Motor neuron (in vitro differentiated cells): Measurements from ENCODE around the gene C1R. TPM values are rescaled to one million over a fixed set of nuclear protein-coding genes. Genes with fewer than 3 reads are reported as not detected.

Experiments used
- ATAC-seq, 8 experiments: fragments of 200-7000 bp; cut with Tn5 transposase; replicated peaks in 6 of 8; 2 replicates each; pipeline ENCODE4 v1.8.0; 2021; ENCODE audit warnings: mild to moderate bottlenecking in 8 of 8, moderate library complexity in 8 of 8
- H3K27ac ChIP-seq, 2 donors: fragments of 250-450 bp; sonication (Bioruptor Pico); 2 replicates each; pipeline ENCODE4 v1.9.0; 2021; ENCODE audit warnings: antibody characterized with exemption in 2 of 2, mild to moderate bottlenecking in 2 of 2, moderate library complexity in 1 of 2
- H3K4me1 ChIP-seq, 2 donors: fragments of 250-450 bp; sonication (Bioruptor Pico); replicated peaks in 1 of 2; 2 replicates each; pipeline ENCODE4 v1.6.1; 2021; ENCODE audit warnings: antibody characterized with exemption in 2 of 2, mild to moderate bottlenecking in 2 of 2, moderate library complexity in 1 of 2
- H3K4me3 ChIP-seq, 5 donors: fragments of 250-450 bp; sonication (Bioruptor Pico); 2 replicates each; pipeline ENCODE4 v1.9.0; 2021; ENCODE audit warnings: antibody characterized with exemption in 5 of 5, mild to moderate bottlenecking in 5 of 5, moderate library complexity in 4 of 5
- WGBS, 10 experiments: fragments of 450-650 bp; shearing (Covaris generic); methylation state at CpG; one replicate each; pipeline ENCODE4 v1.0.0; 2022; 5-methylcytosine and 5-hydroxymethylcytosine counted together
- in situ Hi-C, 9 experiments: fragments of 400-800 bp; cut with MboI; loops; one replicate each; pipeline ENCODE4 v1.15.0; 2021; ENCODE audit warnings: low sequenced_read_pairs in 9 of 9, low pct_unique_long_range_greater_than_20kb in 2 of 9; ENCODE audit not compliant: unreplicated experiment in 9 of 9
- total RNA-seq, 8 experiments: library from RNA; unstranded; fragments of 300-600 nt; gene quantifications; 2 replicates each; pipeline versions ENCODE4 v1.2.3 to v1.2.4, GENCODE V29; 2022

Gene C1R
- total RNA-seq, 8 experiments from 2014 or later, result 0.79 to 747 (median 6.4) TPM

GRCh38 chr12:7035463-7035862, 56.8 kb downstream of the C1R start:
- Histone ChIP-seq H3K27ac (no peak overlapping the region), H3K4me3 (no peak overlapping the region), H3K4me1 (no peaks in the 10 kb centered on the region)
- no peak for ATAC-seq
- 19 to 65% (median 45%) methylated on average over 1 to 2 of the region's 2 CpGs for WGBS, 10 experiments
- in situ Hi-C loops, result no loop called here

GRCh38 chr12:7034464-7034863, 57.8 kb downstream of the C1R start:
- Histone ChIP-seq H3K27ac (no peak overlapping the region), H3K4me1 (no peaks in the 10 kb centered on the region), H3K4me3 (no peak overlapping the region)
- ATAC-seq, result no peak
- WGBS, 10 experiments, result 14 to 100% (median 83%) methylated on average over 1 of the region's 1 CpG; no CpG with 5 or more reads in 3 of the 10 experiments
- in situ Hi-C loops, result no loop called here

GRCh38 chr12:7032990-7033389, 59.3 kb downstream of the C1R start:
- no peak for ATAC-seq
- H3K4me3 ChIP-seq, result no peak overlapping the region
- in situ Hi-C loops, result no loop called here
- WGBS, 10 experiments, result 57 to 67% methylated on average over 1 of the region's 2 CpGs; no CpG with 5 or more reads in 8 of the 10 experiments
- no peak overlapping the region for H3K27ac ChIP-seq
- H3K4me1 ChIP-seq, result no peaks in the 10 kb centered on the region

- Histone ChIP-seq H3K4me3 (no peak overlapping the region), H3K27ac (no peak overlapping the region), H3K4me1 (no peaks in the 10 kb centered on the region)
- WGBS, 10 experiments, result 50 to 100% (median 76%) methylated on average over 1 to 2 of the region's 6 CpGs; no CpG with 5 or more reads in 5 of the 10 experiments
- in situ Hi-C loops, result no loop called here
- no peak for ATAC-seq
Observed at GRCh38 chr12:7031306-7031705, 60.9 kb downstream of the C1R start.

Other genes with a start within 250 kb of the C1R start
- gene CDCA3, start 241.2 kb downstream of the C1R start, total RNA-seq, result 10 to 100 TPM in 3 of 8 experiments, 1 to 10 TPM in 5; 3.0 to 36.3 (median 6.2) TPM
- 100 to 1,000 TPM in 1 of 8 experiments, 10 to 100 TPM in 7; 52.3 to 122 (median 75.2) TPM for gene USP5, start 240.3 kb downstream of the C1R start, total RNA-seq
- 100 to 1,000 TPM; 544 to 781 (median 685) TPM for gene TPI1, start 224.9 kb downstream of the C1R start, total RNA-seq
- gene SPSB2, start 219.1 kb downstream of the C1R start, total RNA-seq, result 10 to 100 TPM in 3 of 8 experiments, 1 to 10 TPM in 5; 6.3 to 13.6 (median 8.3) TPM
- 10 to 100 TPM in 3 of 8 experiments, 1 to 10 TPM in 5; 4.1 to 51.0 (median 7.1) TPM for gene LRRC23, start 187.6 kb downstream of the C1R start, total RNA-seq
- 100 to 1,000 TPM in 5 of 8 experiments, 1 to 10 TPM in 3; 2.6 to 399 (median 169) TPM for gene ENO2, start 177.9 kb downstream of the C1R start, total RNA-seq
- 10 to 100 TPM in 6 of 8 experiments, 1 to 10 TPM in 2; 4.3 to 51.5 (median 15.8) TPM for gene ATN1, start 164.5 kb downstream of the C1R start, total RNA-seq
- not detected for gene RNU7-1, start 148.6 kb downstream of the C1R start, total RNA-seq
- 100 to 1,000 TPM; 150 to 828 (median 513) TPM for gene C12orf57, start 148.4 kb downstream of the C1R start, total RNA-seq
- gene PTPN6, start 141.1 kb downstream of the C1R start, total RNA-seq, result 1 to 10 TPM in 2 of 8 experiments, under 1 TPM in 6; 0.22 to 2.4 (median 0.88) TPM
- 100 to 1,000 TPM; 146 to 327 (median 222) TPM for gene PHB2, start 121.8 kb downstream of the C1R start, total RNA-seq
- 10 to 100 TPM; 19.5 to 53.0 (median 31.6) TPM for gene EMG1, start 121.5 kb downstream of the C1R start, total RNA-seq
- 100 to 1,000 TPM in 1 of 8 experiments, 10 to 100 TPM in 5, 1 to 10 TPM in 2; 7.8 to 168 (median 19.7) TPM for gene LPCAT3, start 74.0 kb downstream of the C1R start, total RNA-seq
- 100 to 1,000 TPM in 3 of 8 experiments, 10 to 100 TPM in 1, 1 to 10 TPM in 4; 1.3 to 909 (median 17.9) TPM for gene C1S, start 31.7 kb downstream of the C1R start, total RNA-seq
- 10 to 100 TPM in 4 of 8 experiments, 1 to 10 TPM in 4; 1.5 to 61.5 (median 11.1) TPM for gene C1RL, start 16.8 kb upstream of the C1R start, total RNA-seq
- 1 to 10 TPM in 5 of 8 experiments, under 1 TPM in 3; 0.38 to 5.4 (median 1.4) TPM for gene RBP5, start 36.4 kb upstream of the C1R start, total RNA-seq
- gene CLSTN3, start 37.9 kb upstream of the C1R start, total RNA-seq, result 10 to 100 TPM; 15.1 to 62.6 (median 44.1) TPM
- gene PEX5, start 97.2 kb upstream of the C1R start, total RNA-seq, result 10 to 100 TPM; 26.8 to 39.9 (median 33.0) TPM
- gene ACSM4, start 211.6 kb upstream of the C1R start, total RNA-seq, result not detected